H1 (cell line): ENCODE measurements around the gene SCN7A. TPM values are rescaled to one million over a fixed set of nuclear protein-coding genes. Genes with fewer than 3 reads are reported as not detected.

Experiments used
- RAD21 ChIP-seq, 2 experiments: IDR thresholded peaks in 1 of 2; conservative IDR thresholded peaks in 1 of 2; 2 replicates each; pipeline ENCODE4 v1.6.1; 2011; ENCODE audit warnings: low read depth in 2 of 2, low read length in 2 of 2, improper control_type of control experiment in 1 of 2, inconsistent platforms in 1 of 2, mild to moderate bottlenecking in 1 of 2, moderate library complexity in 1 of 2
- polyA plus RNA-seq, 7 experiments: library from polyadenylated mRNA; depleted of rRNA in 3 of 7; stranded (reverse) in 5 of 7; unstranded in 2 of 7; fragments of >200 nt in 5 of 7; fragments of 200-250 nt in 2 of 7; gene quantifications; 1 replicate in 5 of 7; 2 replicates in 1 of 7; 4 replicates in 1 of 7; pipeline versions ENCODE4 v1.2.1 to v1.2.3, GENCODE V29; 2011 to 2013; ENCODE audit warnings: missing spikeins in 2 of 7, mixed read lengths in 2 of 7
- total RNA-seq: library from RNA; stranded (reverse); fragmentation: NEBNext Ultra II Directional; extraction: Animal tissue kit (Norgen Biotek cat#: 25700); gene quantifications from 2 replicates; pipeline ENCODE4 v1.2.1, GENCODE V29; 2021

Gene SCN7A
- total and polyA plus RNA-seq, 2 of the 8 experiments (the other 6 are each of a cell fraction or from before 2014, with no cell fraction given), result 0.09 to 0.19 TPM

- TF ChIP-seq RAD21 (IDR thresholded peaks at IDR 0.05 in 1 of 2, conservative IDR thresholded peaks at IDR 0.05 in 1 of 2; ENCODE audit: low read depth in 2 of 2, low read length in 2 of 2), result peak; percentile 60 to 61
These were observed 132.5 kb downstream of the SCN7A start (continued) for GRCh38 chr2:166361351-166362153.
